Measurements from ENCODE around the gene ZNF385A. TPM values are rescaled to one million over a fixed set of nuclear protein-coding genes. Genes with fewer than 3 reads are reported as not detected.

The ZNF385A gene
- total RNA-seq, 4 donors from 2014 or later, result 9.0 to 19.8 (median 13.5) TPM

DNA sequence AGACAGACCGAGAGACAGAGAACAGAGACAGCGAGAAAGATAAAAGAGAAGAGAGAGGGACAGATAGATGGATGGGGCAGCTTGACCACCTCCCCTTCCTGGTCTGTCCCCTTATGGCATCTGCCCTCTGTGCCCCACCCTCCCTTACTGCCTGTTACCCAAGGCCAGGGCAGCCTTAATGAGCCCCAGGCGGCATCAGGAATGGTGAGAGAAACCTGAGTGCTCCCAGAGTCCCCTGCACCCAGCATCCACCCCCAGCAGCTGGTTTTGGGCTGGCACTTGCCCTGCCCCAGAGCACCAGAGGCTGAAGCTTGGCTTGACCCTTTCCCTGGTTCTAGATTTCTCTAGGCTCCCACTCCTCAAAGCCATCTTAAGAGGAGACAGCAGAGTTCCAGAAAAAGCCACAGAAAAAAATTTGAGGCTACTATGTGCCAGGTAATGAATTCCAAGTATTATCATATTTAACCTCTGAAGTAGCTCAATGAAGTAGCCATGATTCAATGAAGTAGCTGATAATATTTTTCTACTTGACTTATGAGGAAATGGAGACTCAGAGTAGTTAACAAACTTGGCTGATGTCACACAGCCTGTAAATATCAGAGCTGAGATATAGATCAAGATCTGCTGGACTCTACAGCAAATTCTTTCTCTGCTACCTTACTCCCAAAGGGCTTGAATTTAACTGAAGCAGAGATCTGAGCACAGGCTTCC lies 2.0 kb upstream of the ZNF385A start:
- H3K27me3 ChIP-seq, result no peaks in the 10 kb centered on the region
- H3K4me1 ChIP-seq, result peaks cover 0 to 28% (median 11%) of the 10 kb centered on the region in 4 donors
- DNase-seq (ENCODE audit: low spot score in 2 of 2), result no peak
- no peak overlapping the region for H3K4me3 ChIP-seq
- TF ChIP-seq EP300 (IDR thresholded peaks at IDR 0.05) (no peak), POLR2A (IDR thresholded peaks at IDR 0.05) (no peak)
- TF ChIP-seq, protein P1, sequence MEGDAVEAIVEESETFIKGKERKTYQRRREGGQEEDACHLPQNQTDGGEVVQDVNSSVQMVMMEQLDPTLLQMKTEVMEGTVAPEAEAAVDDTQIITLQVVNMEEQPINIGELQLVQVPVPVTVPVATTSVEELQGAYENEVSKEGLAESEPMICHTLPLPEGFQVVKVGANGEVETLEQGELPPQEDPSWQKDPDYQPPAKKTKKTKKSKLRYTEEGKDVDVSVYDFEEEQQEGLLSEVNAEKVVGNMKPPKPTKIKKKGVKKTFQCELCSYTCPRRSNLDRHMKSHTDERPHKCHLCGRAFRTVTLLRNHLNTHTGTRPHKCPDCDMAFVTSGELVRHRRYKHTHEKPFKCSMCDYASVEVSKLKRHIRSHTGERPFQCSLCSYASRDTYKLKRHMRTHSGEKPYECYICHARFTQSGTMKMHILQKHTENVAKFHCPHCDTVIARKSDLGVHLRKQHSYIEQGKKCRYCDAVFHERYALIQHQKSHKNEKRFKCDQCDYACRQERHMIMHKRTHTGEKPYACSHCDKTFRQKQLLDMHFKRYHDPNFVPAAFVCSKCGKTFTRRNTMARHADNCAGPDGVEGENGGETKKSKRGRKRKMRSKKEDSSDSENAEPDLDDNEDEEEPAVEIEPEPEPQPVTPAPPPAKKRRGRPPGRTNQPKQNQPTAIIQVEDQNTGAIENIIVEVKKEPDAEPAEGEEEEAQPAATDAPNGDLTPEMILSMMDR (IDR thresholded peaks at IDR 0.05), result no peak
- H3K27ac ChIP-seq, result peak overlapping the region in 1 of 4 donors; percentile 11
- 76 to 81% methylated on average over 3 of the region's 3 CpGs for WGBS, 2 donors
- H3K9me3 ChIP-seq, result no peaks in the 10 kb centered on the region
- no peaks in the 10 kb centered on the region for H3K36me3 ChIP-seq

DNA sequence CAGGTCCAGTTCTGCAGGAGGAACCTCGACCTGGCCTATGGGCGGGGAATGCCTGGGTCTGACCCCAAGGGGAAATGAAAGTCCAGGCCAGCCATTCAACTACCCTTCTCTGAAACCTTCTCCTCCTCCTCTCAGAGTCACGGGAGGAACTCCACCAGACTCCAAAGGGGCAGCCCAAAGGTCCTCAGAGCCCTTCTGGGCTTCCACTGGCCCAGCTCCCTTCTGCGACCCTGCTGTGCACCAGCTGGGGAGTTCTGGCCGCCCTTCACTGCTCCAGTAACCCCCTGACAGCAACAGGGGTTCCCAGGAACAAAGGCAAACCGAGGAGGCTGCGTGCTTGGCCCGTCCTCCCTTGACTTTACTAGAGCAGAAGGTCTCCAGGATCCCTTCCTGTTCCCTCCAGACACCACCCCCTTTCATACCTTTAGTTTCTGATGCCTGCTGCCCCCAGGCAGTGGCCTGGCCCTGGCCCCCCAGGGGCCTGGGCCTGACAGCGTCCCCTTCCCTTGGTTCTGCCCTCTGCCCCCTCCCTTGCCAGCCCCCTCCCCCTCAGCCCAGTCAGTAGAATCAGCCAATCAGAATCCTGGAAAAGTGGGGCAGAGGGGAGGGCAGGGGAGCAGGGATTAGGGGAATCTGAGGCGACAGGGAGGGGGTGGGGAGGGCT lies 850 bp upstream of the ZNF385A start:
- no peak overlapping the region for H3K4me3 ChIP-seq
- H3K4me1 ChIP-seq, result peaks cover 0 to 19% (median 6%) of the 10 kb centered on the region in 4 donors

DNA sequence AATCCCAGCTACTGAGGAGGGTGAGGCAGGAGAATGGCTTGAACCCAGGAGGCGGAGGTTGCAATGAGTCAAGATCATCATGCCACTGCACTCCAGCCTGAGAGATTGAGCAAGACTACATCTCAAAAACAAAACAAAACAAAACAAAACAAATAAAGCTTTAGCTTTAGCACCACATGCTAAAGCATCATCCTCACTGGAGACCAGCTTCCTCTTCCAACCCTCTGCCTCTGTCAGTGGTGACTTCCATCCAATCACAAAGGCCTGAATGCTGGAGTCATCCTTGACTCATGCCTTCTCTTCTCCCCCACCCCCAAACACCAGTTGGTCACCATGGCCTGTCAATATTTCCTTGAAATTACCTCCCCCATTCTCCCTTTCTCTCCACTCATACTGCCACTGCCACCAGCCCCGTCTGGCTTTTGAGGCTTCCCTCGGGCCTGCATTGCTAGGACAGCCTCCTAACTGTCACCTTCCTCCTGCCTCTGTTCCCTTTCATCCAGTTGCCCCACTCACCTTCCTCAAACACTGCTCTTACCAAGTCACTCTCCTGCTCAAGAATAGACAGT lies 1.4 kb downstream of the ZNF385A start:
- H3K27ac ChIP-seq, result peak overlapping the region in 1 of 4 donors; percentile 46
- no peak for DNase-seq (ENCODE audit: low spot score in 2 of 2)
- WGBS, 2 donors, result 79 to 84% methylated on average over 3 of the region's 3 CpGs
- TF ChIP-seq POLR2A (IDR thresholded peaks at IDR 0.05) (no peak), EP300 (IDR thresholded peaks at IDR 0.05) (no peak)
- TF ChIP-seq, protein P1 (IDR thresholded peaks at IDR 0.05), result no peak
- no peaks in the 10 kb centered on the region for H3K36me3 ChIP-seq
- no peak overlapping the region for H3K4me3 ChIP-seq
- H3K9me3 ChIP-seq, result no peaks in the 10 kb centered on the region
- H3K27me3 ChIP-seq, result no peaks in the 10 kb centered on the region
- H3K4me1 ChIP-seq, result peaks cover 0 to 33% (median 11%) of the 10 kb centered on the region in 4 donors

More for the DNA sequence above, 850 bp upstream of the ZNF385A start:
- no peak for TF ChIP-seq POLR2A (IDR thresholded peaks at IDR 0.05)
- TF ChIP-seq EP300 (IDR thresholded peaks at IDR 0.05), result no peak
- TF ChIP-seq, protein P1 (IDR thresholded peaks at IDR 0.05), result no peak
- peak overlapping the region in 3 of 4 donors; percentile 54 to 75 (median 56) for H3K27ac ChIP-seq
- no peaks in the 10 kb centered on the region for H3K9me3 ChIP-seq
- WGBS, 2 donors, result 42 to 61% methylated on average over 8 to 10 of the region's 10 CpGs
- DNase-seq (ENCODE audit: low spot score in 2 of 2), result no peak
- H3K27me3 ChIP-seq, result no peaks in the 10 kb centered on the region
- no peaks in the 10 kb centered on the region for H3K36me3 ChIP-seq

DNA sequence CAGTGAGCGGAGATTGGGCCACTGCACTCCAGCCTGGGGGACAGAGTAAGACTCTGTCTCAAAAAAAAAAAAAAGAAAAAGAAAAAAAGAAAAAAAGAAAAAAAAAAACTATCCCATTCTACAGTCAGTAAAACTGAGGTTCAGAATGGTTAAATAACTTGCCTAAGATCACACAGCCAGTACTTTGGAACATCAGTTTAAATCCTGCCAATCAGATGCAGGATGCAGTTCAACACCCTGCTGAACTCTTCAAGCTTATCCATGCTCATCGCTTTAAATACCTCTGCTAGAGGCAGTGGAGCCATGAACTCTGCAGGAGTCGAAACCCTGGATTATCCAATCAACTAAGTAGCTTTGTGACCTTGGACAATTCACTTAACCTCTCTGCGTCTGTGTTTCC lies 3.4 kb downstream of the ZNF385A start:
- no peak overlapping the region for H3K27ac ChIP-seq
- H3K4me1 ChIP-seq, result peaks cover 0 to 48% (median 13%) of the 10 kb centered on the region in 4 donors
- H3K27me3 ChIP-seq, result no peaks in the 10 kb centered on the region
- H3K4me3 ChIP-seq, result no peak overlapping the region
- TF ChIP-seq, protein P1 (IDR thresholded peaks at IDR 0.05), result no peak
- TF ChIP-seq POLR2A (IDR thresholded peaks at IDR 0.05) (no peak), EP300 (IDR thresholded peaks at IDR 0.05) (no peak)
- WGBS, 2 donors, result 88 to 92% methylated on average over 4 of the region's 4 CpGs
- DNase-seq (ENCODE audit: low spot score in 2 of 2), result no peak
- H3K36me3 ChIP-seq, result no peaks in the 10 kb centered on the region
- H3K9me3 ChIP-seq, result no peaks in the 10 kb centered on the region

Measured in tibial nerve (tissue), 4 donors.